ENCODE results near the gene AVEN. TPM values are rescaled to one million over a fixed set of nuclear protein-coding genes. Genes with fewer than 3 reads are reported as not detected.

AVEN gene
- total and polyA plus RNA-seq, 2 experiments from 2014 or later = 7.7 to 10.3 TPM

GRCh38 chr15:33844186-33844585, 194.8 kb downstream of the AVEN start:
- Mint-ChIP-seq H3K4me1 (peaks cover 27% of the 10 kb centered on the region), H3K9me3 (no peaks in the 10 kb centered on the region)

More at GRCh38 chr15:33844186-33844585, 194.8 kb downstream of the AVEN start:
- Histone ChIP-seq H3K79me2 (replicated peaks; ENCODE audit: insufficient read depth) (no peaks in the 10 kb centered on the region), H3K4me3 (no peak overlapping the region), H3K36me3 (ENCODE audit: insufficient read depth) (no peaks in the 10 kb centered on the region), H3K4me2 (peak overlapping the region; percentile 59), H4K20me1 (replicated peaks; ENCODE audit: insufficient read depth) (no peaks in the 10 kb centered on the region), H3K27ac (ENCODE audit: low read depth) (peak overlapping the region; percentile 21; the same call in 1 of the 2 replicates), H3K27me3 (ENCODE audit: insufficient read depth) (no peaks in the 10 kb centered on the region), H3K9me2 (ENCODE audit: insufficient read depth) (peaks cover 35% of the 10 kb centered on the region), H3K4me1 (ENCODE audit: insufficient read depth) (peaks cover 28% of the 10 kb centered on the region), H2AFZ (no peak overlapping the region), H3F3A (replicated peaks; ENCODE audit: low read depth) (no peaks in the 10 kb centered on the region)
- TF ChIP-seq ZNF462 (CRISPR knock-in tag; IDR thresholded peaks at IDR 0.05) (peak; percentile 100), ZNF114 (CRISPR knock-in tag; IDR thresholded peaks at IDR 0.05) (peak; percentile 81; the same call in 1 of the 2 replicates), CREB1 (CRISPR knock-in tag; IDR thresholded peaks at IDR 0.05; ENCODE audit: low read depth) (no peak)
- H3K27ac Mint-ChIP-seq = peak overlapping the region; percentile 82
- H3K4me3 Mint-ChIP-seq = peak overlapping the region; percentile 49; the same call in 2 of the 3 replicates
- H3K36me3 Mint-ChIP-seq (ENCODE audit: low read depth) = peaks cover 5% of the 10 kb centered on the region; the same call in 1 of the 3 replicates
- DNase-seq (ENCODE audit: low spot score) = peak; percentile 56
- H3K27me3 Mint-ChIP-seq (ENCODE audit: insufficient read depth, low read depth, poor library complexity) = peaks cover 11% of the 10 kb centered on the region
- ATAC-seq = peak; percentile 92

All from GM23338 (cell line).